DOHH2 (cell line): Measurements from ENCODE around the gene MYH7.

Source experiments
- EZH2phosphoT487 ChIP-seq: fragments of 200-600 bp; sonication (generic); IDR thresholded peaks from 2 replicates; pipeline ENCODE4 v1.6.1; 2017; ENCODE audit warnings: borderline replicate concordance, mild to moderate bottlenecking, antibody characterized with exemption, low read length, moderate library complexity, mixed read lengths
- TF ChIP-seq, protein P1 (sequence below): fragments of 200-600 bp; sonication (generic); IDR thresholded peaks from one replicate; pipeline ENCODE4 v1.5.1; 2014; ENCODE audit warnings: antibody characterized with exemption, mild to moderate bottlenecking, low read depth, low read length; ENCODE audit not compliant: poor library complexity, severe bottlenecking

DNA sequence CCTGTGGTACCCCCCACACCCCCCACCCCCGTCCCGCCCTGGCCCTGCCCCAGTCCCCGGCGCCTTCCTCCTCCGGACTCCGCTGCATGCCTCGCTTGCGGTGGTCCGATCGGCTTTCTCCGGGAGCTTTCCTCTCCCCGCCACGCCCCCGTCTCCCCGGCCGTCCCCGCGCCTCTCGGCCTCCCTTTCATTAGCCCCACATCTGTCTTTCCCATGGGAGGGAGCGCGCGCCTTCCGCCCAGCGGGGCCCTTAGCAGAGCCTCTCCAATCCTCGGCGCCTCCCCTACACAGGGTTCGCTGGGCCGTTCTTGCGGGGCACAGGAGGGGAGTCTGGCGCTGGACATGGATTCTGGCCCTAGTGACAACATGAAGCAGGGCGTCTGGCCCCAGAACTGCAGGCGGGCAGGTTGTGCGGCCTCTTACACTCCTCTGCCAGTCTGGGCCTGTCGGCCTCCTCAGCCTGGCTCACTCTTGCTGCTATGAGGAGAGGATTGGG lies 69.0 kb downstream of the MYH7 start:
- TF ChIP-seq, protein P1, sequence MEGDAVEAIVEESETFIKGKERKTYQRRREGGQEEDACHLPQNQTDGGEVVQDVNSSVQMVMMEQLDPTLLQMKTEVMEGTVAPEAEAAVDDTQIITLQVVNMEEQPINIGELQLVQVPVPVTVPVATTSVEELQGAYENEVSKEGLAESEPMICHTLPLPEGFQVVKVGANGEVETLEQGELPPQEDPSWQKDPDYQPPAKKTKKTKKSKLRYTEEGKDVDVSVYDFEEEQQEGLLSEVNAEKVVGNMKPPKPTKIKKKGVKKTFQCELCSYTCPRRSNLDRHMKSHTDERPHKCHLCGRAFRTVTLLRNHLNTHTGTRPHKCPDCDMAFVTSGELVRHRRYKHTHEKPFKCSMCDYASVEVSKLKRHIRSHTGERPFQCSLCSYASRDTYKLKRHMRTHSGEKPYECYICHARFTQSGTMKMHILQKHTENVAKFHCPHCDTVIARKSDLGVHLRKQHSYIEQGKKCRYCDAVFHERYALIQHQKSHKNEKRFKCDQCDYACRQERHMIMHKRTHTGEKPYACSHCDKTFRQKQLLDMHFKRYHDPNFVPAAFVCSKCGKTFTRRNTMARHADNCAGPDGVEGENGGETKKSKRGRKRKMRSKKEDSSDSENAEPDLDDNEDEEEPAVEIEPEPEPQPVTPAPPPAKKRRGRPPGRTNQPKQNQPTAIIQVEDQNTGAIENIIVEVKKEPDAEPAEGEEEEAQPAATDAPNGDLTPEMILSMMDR = no peak
- TF ChIP-seq EZH2phosphoT487 = no peak
